ENCODE data around the gene DGKQ. TPM values are rescaled to one million over a fixed set of nuclear protein-coding genes. Genes with fewer than 3 reads are reported as not detected.

Gene DGKQ
- total and polyA plus RNA-seq, 2 of the 8 experiments (the other 6 are each of a cell fraction or from before 2014, with no cell fraction given) = 7.3 to 9.7 TPM

- TF ChIP-seq PHF8 (conservative IDR thresholded peaks at IDR 0.05; ENCODE audit: low read depth, low read length) (no peak), NANOG (IDR thresholded peaks at IDR 0.05; ENCODE audit: insufficient read depth, low read depth, low read length, poor library complexity, severe bottlenecking) (no peak)
Observed at GRCh38 chr4:970046-970745, 3.2 kb downstream of the DGKQ start (continued).

Measured in H1 (cell line).